NT2/D1 (cell line): Measurements from ENCODE around the gene ANK2.

ENCODE experiments used
- DNase-seq: peaks from one replicate; pipeline ENCODE4 v3.0.0-alpha.2; 2011; ENCODE audit warnings: low read depth, low spot score
- H3K27me3 ChIP-seq: 2 replicates; pipeline ENCODE4 v1.6.0; 2011; ENCODE audit warnings: mild to moderate bottlenecking; ENCODE audit not compliant: insufficient read length, insufficient read depth
- H3K36me3 ChIP-seq: 2 replicates; pipeline ENCODE4 v1.6.1; 2011; ENCODE audit warnings: mild to moderate bottlenecking, low read length, mixed read lengths; ENCODE audit not compliant: insufficient read depth, insufficient read length
- H3K4me1 ChIP-seq: 2 replicates; pipeline ENCODE4 v1.5.1; 2011; ENCODE audit not compliant: insufficient read depth, insufficient read length
- H3K4me3 ChIP-seq: 2 replicates; pipeline ENCODE4 v1.5.1; 2011; ENCODE audit warnings: low read depth; ENCODE audit not compliant: insufficient read length
- H3K9ac ChIP-seq: 2 replicates; pipeline ENCODE4 v1.6.0; 2011; ENCODE audit warnings: low read depth; ENCODE audit not compliant: insufficient read length
- H3K9me3 ChIP-seq: 2 replicates; pipeline ENCODE4 v1.5.1; 2011; ENCODE audit warnings: mild to moderate bottlenecking, low read length; ENCODE audit not compliant: insufficient read depth
- SUZ12 ChIP-seq: IDR thresholded peaks from 2 replicates; pipeline ENCODE4 v1.6.1; 2011; ENCODE audit not compliant: insufficient read length, insufficient read depth; ENCODE audit errors: extremely low read depth
- YY1 ChIP-seq: IDR thresholded peaks from 2 replicates; pipeline ENCODE4 v1.6.1; 2011; ENCODE audit not compliant: insufficient read length, insufficient read depth
- ZNF274 ChIP-seq: IDR thresholded peaks from 2 replicates; pipeline ENCODE4 v1.6.1; 2011; ENCODE audit warnings: mild to moderate bottlenecking, low read depth, low read length

ANK2 gene

GRCh38 chr4:113404167-113404571 is 354.7 kb downstream of the ANK2 start:
- H3K9ac ChIP-seq: no peak overlapping the region
- no peaks in the 10 kb centered on the region for H3K4me1 ChIP-seq
- no peaks in the 10 kb centered on the region for H3K36me3 ChIP-seq
- TF ChIP-seq YY1 (no peak), SUZ12 (no peak), ZNF274 (no peak)
- no peak for DNase-seq
- peaks cover 2% of the 10 kb centered on the region; the same call in 1 of the 2 replicates for H3K9me3 ChIP-seq
- H3K27me3 ChIP-seq: no peaks in the 10 kb centered on the region
- no peak overlapping the region for H3K4me3 ChIP-seq

DNA sequence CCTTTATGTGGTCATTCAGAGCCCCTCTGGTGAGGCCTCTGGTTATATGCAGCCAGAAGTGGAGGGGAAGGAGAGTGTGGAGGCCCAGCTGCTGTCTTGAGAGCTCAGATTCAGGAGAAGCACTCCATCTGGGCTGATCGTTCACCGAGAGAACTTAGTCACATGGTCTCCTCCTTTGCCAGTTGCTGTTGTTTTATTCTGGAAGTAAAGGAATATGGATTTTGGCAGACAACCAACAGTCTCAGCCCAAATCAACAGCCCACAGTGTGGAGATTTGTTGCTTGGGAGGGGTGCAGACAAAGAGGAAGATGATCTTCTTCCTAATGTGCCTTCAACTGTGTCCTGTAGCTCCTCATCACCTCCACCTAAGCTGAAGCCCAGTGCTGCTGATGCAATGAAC is 355.4 kb downstream of the ANK2 start:
- TF ChIP-seq SUZ12: no peak
- no peak for TF ChIP-seq YY1
- no peak for TF ChIP-seq ZNF274
- DNase-seq: no peak

GRCh38 chr4:113405874-113406722 is 356.6 kb downstream of the ANK2 start:
- no peak for TF ChIP-seq ZNF274
- TF ChIP-seq SUZ12: no peak
- DNase-seq: no peak
- H3K9ac ChIP-seq: no peak overlapping the region
- no peak overlapping the region for H3K4me3 ChIP-seq
- no peaks in the 10 kb centered on the region for H3K9me3 ChIP-seq
- H3K36me3 ChIP-seq: no peaks in the 10 kb centered on the region
- H3K27me3 ChIP-seq: no peaks in the 10 kb centered on the region
- no peaks in the 10 kb centered on the region for H3K4me1 ChIP-seq

More for the DNA sequence above, 355.4 kb downstream of the ANK2 start:
- H3K36me3 ChIP-seq: no peaks in the 10 kb centered on the region
- H3K27me3 ChIP-seq: no peaks in the 10 kb centered on the region
- H3K9ac ChIP-seq: no peak overlapping the region
- H3K9me3 ChIP-seq: no peaks in the 10 kb centered on the region
- H3K4me1 ChIP-seq: no peaks in the 10 kb centered on the region
- H3K4me3 ChIP-seq: no peak overlapping the region

GRCh38 chr4:113406723-113407016 is 357.2 kb downstream of the ANK2 start:
- Histone ChIP-seq H3K9ac (no peak overlapping the region), H3K36me3 (no peaks in the 10 kb centered on the region), H3K4me3 (no peak overlapping the region), H3K9me3 (no peaks in the 10 kb centered on the region), H3K27me3 (no peaks in the 10 kb centered on the region), H3K4me1 (no peaks in the 10 kb centered on the region)
- TF ChIP-seq ZNF274 (no peak), SUZ12 (no peak), YY1 (no peak)
- no peak for DNase-seq

DNA sequence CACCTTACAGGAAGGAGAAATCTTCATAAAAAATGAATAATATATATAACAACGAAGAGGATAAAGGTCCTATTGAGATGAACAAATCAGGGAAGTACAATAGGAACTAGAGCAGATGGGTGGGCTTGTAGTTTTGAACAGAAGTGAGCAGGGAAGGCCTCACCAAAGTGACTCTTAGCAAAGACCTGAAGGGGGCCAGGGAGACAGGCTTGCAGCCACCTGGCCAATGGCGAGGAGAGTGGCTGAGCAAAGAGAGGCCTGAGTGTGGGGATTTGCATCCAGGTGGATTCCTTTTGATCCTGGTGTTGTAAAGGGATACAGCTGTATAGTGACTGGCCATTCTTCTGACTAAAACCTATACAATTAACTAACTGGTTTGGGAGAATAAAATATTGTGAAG is 358.0 kb downstream of the ANK2 start:
- Histone ChIP-seq H3K9me3 (no peaks in the 10 kb centered on the region), H3K4me1 (no peaks in the 10 kb centered on the region), H3K4me3 (no peak overlapping the region), H3K9ac (no peak overlapping the region), H3K36me3 (no peaks in the 10 kb centered on the region), H3K27me3 (no peaks in the 10 kb centered on the region)
- no peak for DNase-seq
- TF ChIP-seq SUZ12 (no peak), ZNF274 (no peak), YY1 (no peak)

- no peak for DNase-seq
Measured at GRCh38 chr4:113409181-113409580, 359.7 kb downstream of the ANK2 start.

DNA sequence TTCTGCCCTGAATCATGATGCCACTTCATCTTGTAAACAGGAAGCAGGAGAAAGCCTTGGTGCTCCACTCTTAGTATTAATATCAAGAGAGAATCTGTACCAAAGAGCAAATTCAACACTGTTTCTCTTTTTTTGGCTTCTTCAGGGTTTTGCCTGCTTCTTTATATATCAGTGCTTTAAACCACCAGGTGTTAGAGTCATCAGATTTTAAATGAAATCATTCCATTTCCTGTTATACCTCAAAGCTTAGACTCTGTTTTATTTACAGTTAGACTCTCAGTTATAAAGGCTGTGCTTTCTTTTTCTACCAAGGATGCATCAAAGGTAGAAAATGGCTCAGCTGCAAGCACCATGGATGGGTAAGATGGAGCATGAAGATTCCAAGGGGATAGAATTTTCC is 361.2 kb downstream of the ANK2 start:
- no peaks in the 10 kb centered on the region for H3K36me3 ChIP-seq
- H3K9ac ChIP-seq: no peak overlapping the region
- no peak overlapping the region for H3K4me3 ChIP-seq
- H3K4me1 ChIP-seq: no peaks in the 10 kb centered on the region
- H3K27me3 ChIP-seq: no peaks in the 10 kb centered on the region
- H3K9me3 ChIP-seq: no peaks in the 10 kb centered on the region
- no peak for DNase-seq
- TF ChIP-seq SUZ12 (no peak), ZNF274 (no peak), YY1 (no peak)

More at GRCh38 chr4:113409181-113409580, 359.7 kb downstream of the ANK2 start:
- no peak overlapping the region for H3K9ac ChIP-seq
- no peaks in the 10 kb centered on the region for H3K27me3 ChIP-seq
- no peaks in the 10 kb centered on the region for H3K36me3 ChIP-seq
- no peak overlapping the region for H3K4me3 ChIP-seq
- TF ChIP-seq SUZ12: no peak
- no peak for TF ChIP-seq YY1
- TF ChIP-seq ZNF274: no peak
- no peaks in the 10 kb centered on the region for H3K9me3 ChIP-seq
- no peaks in the 10 kb centered on the region for H3K4me1 ChIP-seq

DNA sequence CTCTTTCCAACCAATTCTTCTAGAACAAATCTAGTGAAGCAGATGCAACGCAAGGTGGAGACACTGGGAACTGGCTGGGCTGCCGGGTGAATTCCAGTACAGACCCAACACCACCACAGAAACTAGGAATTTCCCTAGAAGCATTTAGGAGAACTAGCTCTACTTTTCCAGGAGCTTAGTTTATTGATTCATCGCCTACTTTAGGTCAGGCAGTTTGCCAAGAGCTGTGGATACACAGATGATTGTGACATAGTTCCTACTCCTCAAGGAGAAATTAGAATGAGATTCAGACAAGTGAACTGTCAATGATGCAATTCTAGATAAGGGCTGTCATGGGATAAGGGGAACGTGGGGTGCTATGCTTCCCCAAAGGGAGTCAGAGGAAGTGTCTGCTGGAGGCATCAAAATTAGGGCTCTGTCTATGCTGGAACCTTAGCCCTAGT is 362.1 kb downstream of the ANK2 start:
- no peaks in the 10 kb centered on the region for H3K4me1 ChIP-seq
- no peaks in the 10 kb centered on the region for H3K36me3 ChIP-seq
- no peak for TF ChIP-seq SUZ12
- TF ChIP-seq YY1: no peak
- TF ChIP-seq ZNF274: no peak
- H3K9ac ChIP-seq: no peak overlapping the region
- no peaks in the 10 kb centered on the region for H3K27me3 ChIP-seq
- no peaks in the 10 kb centered on the region for H3K9me3 ChIP-seq
- no peak overlapping the region for H3K4me3 ChIP-seq
- no peak for DNase-seq
